Body of pancreas (tissue), 4 donors: ENCODE measurements around the gene PTPN14. TPM values are rescaled to one million over a fixed set of nuclear protein-coding genes. Genes with fewer than 3 reads are reported as not detected.

ENCODE experiments used
- ATAC-seq: fragments of 150-250 bp; one replicate; pipeline ENCODE4 v1.9.1; 2016
- DNase-seq, 4 donors: peaks; one replicate each; pipeline ENCODE4 v3.0.0-alpha.2; 2019
- H3K27ac ChIP-seq, 4 donors: fragments of 200-600 bp; sonication (generic); 1 replicate in 3 of 4; 2 replicates in 1 of 4; pipeline versions ENCODE4 v1.5.1 to v1.6.1; 2016 to 2019; ENCODE audit warnings: mild to moderate bottlenecking in 1 of 4, mixed read lengths in 1 of 4, moderate library complexity in 1 of 4
- H3K27me3 ChIP-seq, 2 donors: fragments of 200-600 bp; sonication (generic); one replicate each; pipeline ENCODE4 v1.6.0; 2016; ENCODE audit warnings: mild to moderate bottlenecking in 1 of 2
- H3K36me3 ChIP-seq, 2 donors: fragments of 200-600 bp; sonication (generic); replicated peaks in 1 of 2; 2 replicates each; pipeline ENCODE4 v1.5.1; 2016; ENCODE audit warnings: low read depth in 2 of 2; ENCODE audit not compliant: insufficient read depth in 1 of 2
- H3K4me1 ChIP-seq: fragments of 200-600 bp; sonication (generic); one replicate; pipeline ENCODE4 v1.6.0; 2016
- H3K4me3 ChIP-seq, 2 donors: fragments of 200-600 bp; sonication (generic); 1 replicate in 1 of 2; 2 replicates in 1 of 2; pipeline ENCODE4 v1.5.1; 2016 to 2019
- H3K9me3 ChIP-seq, 3 donors: fragments of 200-600 bp; sonication (generic); 1 replicate in 2 of 3; 2 replicates in 1 of 3; pipeline ENCODE4 v1.5.1; 2016
- CTCF ChIP-seq, 7 experiments: fragments of 450-650 bp in 4 of 7; fragments of 200-600 bp in 3 of 7; sonication (generic) in 3 of 7; IDR thresholded peaks; one replicate each; pipeline ENCODE4 v1.5.1; 2016 to 2019; ENCODE audit warnings: antibody characterized with exemption in 7 of 7
- POLR2A ChIP-seq, 3 donors: fragments of 450-650 bp; IDR thresholded peaks; one replicate each; pipeline ENCODE4 v1.6.1; 2016; ENCODE audit warnings: antibody characterized with exemption in 3 of 3, mild to moderate bottlenecking in 2 of 3
- WGBS, 2 donors: methylation state at CpG; one replicate each; pipeline ENCODE4 v1.1.5; 2017; 5-methylcytosine and 5-hydroxymethylcytosine counted together
- intact Hi-C: fragments of 100-400 bp; cut with DNase I; formaldehyde crosslinking; loops from one replicate; pipeline ENCODE4 v1.15.1; 2023
- total RNA-seq, 2 donors: library from RNA; depleted of rRNA; stranded (reverse); fragments of >200 nt; gene quantifications; one replicate each; pipeline ENCODE4 v1.1.0, GENCODE V29; 2016

PTPN14 gene
- total RNA-seq, 2 donors from 2014 or later = 10.5 to 18.7 TPM

- no peak for DNase-seq
- H3K4me1 ChIP-seq = no peaks in the 10 kb centered on the region
- no peak overlapping the region for H3K27ac ChIP-seq
- H3K9me3 ChIP-seq = no peaks in the 10 kb centered on the region
- intact Hi-C loops = no loop called here
- H3K27me3 ChIP-seq = no peaks in the 10 kb centered on the region
- no peaks in the 10 kb centered on the region for H3K36me3 ChIP-seq
- TF ChIP-seq CTCF (IDR thresholded peaks at IDR 0.05) = no peak
- TF ChIP-seq POLR2A (IDR thresholded peaks at IDR 0.05) = no peak
- H3K4me3 ChIP-seq = no peak overlapping the region
- WGBS, 2 donors = 22% methylated on average over 2 of the region's 2 CpGs
- no peak for ATAC-seq
These were observed 135.0 kb downstream of the PTPN14 start for GRCh38 chr1:214416417-214416816.

DNA sequence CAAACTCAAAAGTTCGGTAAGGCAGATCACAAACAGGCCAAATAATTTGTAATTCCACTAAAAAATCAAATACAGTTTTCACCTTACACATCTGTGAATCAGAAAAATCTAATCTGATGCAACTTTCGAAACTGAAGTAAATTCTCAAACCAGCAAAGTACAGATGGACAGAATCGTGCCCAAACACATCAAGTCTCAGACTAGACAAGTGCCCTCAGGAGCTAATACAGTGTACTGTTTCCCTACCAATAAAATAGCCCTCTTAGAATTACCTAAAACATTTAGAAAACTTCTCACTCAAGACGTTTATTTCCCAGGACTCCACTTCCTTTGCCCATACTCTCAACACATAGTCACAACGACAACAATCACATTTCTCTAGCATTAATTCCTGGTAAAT is 136.3 kb downstream of the PTPN14 start:
- 83 to 84% methylated on average over 5 of the region's 5 CpGs for WGBS, 2 donors
- Histone ChIP-seq H3K27me3 (no peaks in the 10 kb centered on the region), H3K27ac (no peak overlapping the region), H3K4me1 (no peaks in the 10 kb centered on the region), H3K36me3 (no peaks in the 10 kb centered on the region), H3K4me3 (no peak overlapping the region), H3K9me3 (no peaks in the 10 kb centered on the region)
- TF ChIP-seq POLR2A (IDR thresholded peaks at IDR 0.05) (no peak), CTCF (IDR thresholded peaks at IDR 0.05) (no peak)
- DNase-seq (no peak), ATAC-seq (no peak)
- intact Hi-C loops = no loop called here

- DNase-seq (no peak), ATAC-seq (no peak)
- intact Hi-C loops = no loop called here
- Histone ChIP-seq H3K4me1 (no peaks in the 10 kb centered on the region), H3K36me3 (no peaks in the 10 kb centered on the region), H3K9me3 (no peaks in the 10 kb centered on the region), H3K27me3 (no peaks in the 10 kb centered on the region), H3K27ac (no peak overlapping the region), H3K4me3 (no peak overlapping the region)
- 72 to 78% methylated on average over 4 of the region's 4 CpGs for WGBS, 2 donors
- TF ChIP-seq CTCF (IDR thresholded peaks at IDR 0.05) (no peak), POLR2A (IDR thresholded peaks at IDR 0.05) (no peak)
These were observed 136.7 kb downstream of the PTPN14 start for GRCh38 chr1:214414691-214415090.

DNA sequence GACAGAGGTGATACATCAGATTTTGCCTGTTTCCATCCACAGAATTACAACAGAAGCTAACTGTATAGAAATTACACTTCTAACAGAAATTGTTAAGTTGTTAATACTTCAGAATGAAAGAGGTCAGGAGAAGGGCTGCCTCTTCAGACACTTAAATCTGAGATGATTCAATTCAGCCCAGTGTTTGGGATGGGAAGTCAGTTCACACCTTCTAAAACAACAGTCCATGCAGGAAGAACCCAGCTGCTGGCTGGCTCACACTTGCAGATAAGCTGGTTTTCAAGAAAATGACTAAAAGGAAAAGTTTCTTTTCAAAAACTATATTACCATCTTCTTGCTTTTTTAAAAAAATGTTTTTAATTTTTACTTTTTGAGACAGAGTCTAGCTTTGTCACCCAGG is 138.1 kb downstream of the PTPN14 start:
- Histone ChIP-seq H3K36me3 (no peaks in the 10 kb centered on the region), H3K27me3 (no peaks in the 10 kb centered on the region), H3K27ac (no peak overlapping the region), H3K4me3 (no peak overlapping the region), H3K4me1 (no peaks in the 10 kb centered on the region), H3K9me3 (no peaks in the 10 kb centered on the region)
- intact Hi-C loops = no loop called here
- DNase-seq = no peak
- no peak for ATAC-seq
- TF ChIP-seq CTCF (IDR thresholded peaks at IDR 0.05) (no peak), POLR2A (IDR thresholded peaks at IDR 0.05) (no peak)

- H3K36me3 ChIP-seq = no peaks in the 10 kb centered on the region
- TF ChIP-seq POLR2A (IDR thresholded peaks at IDR 0.05) (no peak), CTCF (IDR thresholded peaks at IDR 0.05) (no peak)
- no peak overlapping the region for H3K27ac ChIP-seq
- intact Hi-C loops = no loop called here
- H3K27me3 ChIP-seq = no peaks in the 10 kb centered on the region
- ATAC-seq = no peak
- H3K4me1 ChIP-seq = no peaks in the 10 kb centered on the region
- 83 to 89% methylated on average over 9 of the region's 9 CpGs for WGBS, 2 donors
- no peak for DNase-seq
- no peaks in the 10 kb centered on the region for H3K9me3 ChIP-seq
- H3K4me3 ChIP-seq = no peak overlapping the region
These were observed 146.7 kb downstream of the PTPN14 start for GRCh38 chr1:214404571-214405213.
